WTC11 (cell line): ENCODE measurements around the gene SYT7. TPM values are rescaled to one million over a fixed set of nuclear protein-coding genes. Genes with fewer than 3 reads are reported as not detected.
"Not testable (repeated sequence)": the region's sequence is repeated elsewhere in the genome, so short reads cannot be mapped to it uniquely, and the experiment has no call there.

Experiments
- ATAC-seq: fragments of 200-7000 bp; cut with Tn5 transposase; 2 replicates; pipeline ENCODE4 v1.10.0; 2021; ENCODE audit warnings: mild to moderate bottlenecking, moderate library complexity
- CTCF ChIA-PET: fragments of 300-600 bp; sonication (Branson Sonifier 250); formaldehyde crosslinking; loops from one replicate; lab custom pipeline; 2021; ENCODE audit warnings: antibody characterized with exemption; lab: Charles Lee
- POLR2A ChIA-PET: fragments of 350-600 bp; sonication (Branson Sonifier 250); formaldehyde crosslinking; loops from one replicate; lab custom pipeline; 2021; ENCODE audit warnings: antibody characterized with exemption; lab: Charles Lee
- DNase-seq: peaks from one replicate; pipeline ENCODE4 v3.0.0; 2021; ENCODE audit warnings: low spot score
- H3K27ac Mint-ChIP-seq: 2 replicates; pipeline ENCODE4 v1.8.0; 2021; ENCODE audit warnings: mixed read lengths
- H3K27me3 Mint-ChIP-seq: 2 replicates; pipeline ENCODE4 v1.8.0; 2021; ENCODE audit warnings: low read depth, mild to moderate bottlenecking, moderate library complexity, mixed read lengths
- H3K36me3 Mint-ChIP-seq: 2 replicates; pipeline ENCODE4 v1.8.0; 2021; ENCODE audit warnings: mixed read lengths
- H3K4me1 Mint-ChIP-seq: 2 replicates; pipeline ENCODE4 v1.8.0; 2022; ENCODE audit warnings: mixed read lengths
- H3K4me3 Mint-ChIP-seq: 2 replicates; pipeline ENCODE4 v1.8.0; 2021; ENCODE audit warnings: mild to moderate bottlenecking, moderate library complexity, mixed read lengths
- H3K9me3 Mint-ChIP-seq: 2 replicates; pipeline ENCODE4 v1.8.0; 2021; ENCODE audit warnings: mixed read lengths
- HMGA2 ChIP-seq: fragments of 250-450 bp; sonication (Bioruptor Pico); IDR thresholded peaks from 2 replicates; pipeline ENCODE4 v1.4.0; 2021; ENCODE audit warnings: mild to moderate bottlenecking, moderate library complexity
- ZNF263 ChIP-seq: sonication (generic); formaldehyde crosslinking; IDR thresholded peaks from 2 replicates; pipeline ENCODE4 v1.8.1; 2022; ENCODE audit warnings: low read depth, mild to moderate bottlenecking, moderate library complexity, missing genetic modification reagents
- total RNA-seq: library from RNA; stranded (reverse); gene quantifications from 3 replicates; pipeline ENCODE4 v1.2.3, GENCODE V29; 2021
- TF ChIP-seq, protein P1 (sequence below): sonication (generic); formaldehyde crosslinking; IDR thresholded peaks from 2 replicates; pipeline ENCODE4 v1.8.1; 2023; ENCODE audit warnings: mild to moderate bottlenecking, missing genetic modification reagents, borderline replicate concordance
- TF ChIP-seq, protein P2 (sequence below): sonication (generic); formaldehyde crosslinking; IDR thresholded peaks from 2 replicates; pipeline ENCODE4 v1.8.1; 2022; ENCODE audit warnings: low read depth, mild to moderate bottlenecking, moderate library complexity, missing genetic modification reagents, borderline replicate concordance
- TF ChIP-seq, protein P3 (sequence below): fragments of 200-600 bp; IDR thresholded peaks from 2 replicates; pipeline ENCODE4 v1.8.0; 2022; ENCODE audit warnings: antibody characterized with exemption
- TF ChIP-seq, protein P4 (sequence below): sonication (generic); formaldehyde crosslinking; IDR thresholded peaks from 2 replicates; pipeline ENCODE4 v1.8.1; 2023; ENCODE audit warnings: mild to moderate bottlenecking, moderate library complexity, missing genetic modification reagents
- TF ChIP-seq, protein P5 (sequence below): sonication (generic); formaldehyde crosslinking; conservative IDR thresholded peaks from 2 replicates; pipeline ENCODE4 v1.8.1; 2023; ENCODE audit warnings: mild to moderate bottlenecking, low read depth, missing genetic modification reagents, moderate library complexity

Gene SYT7
- total RNA-seq, 1 experiment from 2014 or later = 12.5 TPM

DNA sequence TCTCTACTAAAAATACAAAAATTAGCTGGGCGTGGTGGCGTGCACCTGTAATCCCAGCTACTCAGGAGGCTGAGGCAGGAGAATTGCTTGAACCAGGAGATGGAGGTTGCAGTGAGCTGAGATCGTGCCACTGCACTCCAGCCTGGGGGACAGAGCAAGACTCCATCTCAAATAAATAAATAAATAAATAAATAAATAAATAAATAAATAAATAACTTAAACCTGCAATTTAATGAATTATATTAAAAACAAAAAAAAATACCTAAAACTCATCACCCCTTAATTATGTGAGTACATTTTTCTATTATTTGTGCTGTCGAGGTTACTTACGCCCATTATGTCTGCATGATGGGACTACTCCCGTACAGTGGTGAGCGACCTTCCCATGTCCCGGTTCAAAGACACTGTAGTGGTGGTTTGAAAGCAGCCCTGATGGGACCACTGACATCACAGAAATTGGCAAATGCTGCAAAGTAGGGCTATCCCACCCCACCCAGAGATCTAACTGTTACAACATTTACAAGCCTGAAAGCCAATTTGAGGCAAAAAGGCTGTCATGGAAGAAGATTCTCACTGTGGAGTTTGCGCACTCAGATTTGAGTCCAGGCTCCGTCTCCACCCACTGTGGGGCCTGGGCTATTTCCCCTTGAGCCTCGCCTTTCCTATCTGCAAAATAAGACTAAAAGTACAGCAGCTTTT lies 101.4 kb downstream of the SYT7 start:
- H3K4me3 Mint-ChIP-seq, H3K27ac Mint-ChIP-seq, ATAC-seq, H3K36me3 Mint-ChIP-seq, H3K27me3 Mint-ChIP-seq, H3K9me3 Mint-ChIP-seq, DNase-seq, POLR2A ChIA-PET: not testable (repeated sequence)
- peaks cover 32% of the 10 kb centered on the region for H3K4me1 Mint-ChIP-seq
- peak; percentile 75; the same call in 1 of the 2 replicates for TF ChIP-seq HMGA2 (CRISPR knock-in tag)
- CTCF ChIA-PET = interaction anchor here (0.8 to 5.9 kb wide), 15 partner anchors 10 to 254 kb away, joined by 3 to 149 read pairs (median 19); partner anchors contain the start of gene LRRC10B

DNA sequence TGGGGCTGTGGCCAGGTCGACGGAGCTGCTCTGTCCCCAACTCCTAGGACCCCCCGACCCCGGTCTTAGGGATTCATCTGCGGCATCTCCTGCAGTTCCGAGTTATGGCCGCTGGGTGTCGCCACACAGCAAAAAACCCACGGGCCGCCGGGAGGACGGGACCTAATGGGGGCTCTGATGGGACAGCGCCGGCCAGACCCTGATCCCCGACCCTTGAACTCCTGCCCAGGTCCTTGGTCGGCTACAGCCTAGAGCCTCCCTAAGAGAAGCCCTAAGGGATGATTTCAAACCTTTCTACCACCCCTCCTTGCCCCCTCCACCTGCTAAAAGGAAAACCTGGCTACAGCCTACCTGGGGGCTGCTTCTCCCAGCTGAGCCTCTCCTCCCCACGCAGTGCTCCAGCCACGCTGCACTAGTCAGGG lies 103.1 kb downstream of the SYT7 start:
- peak; percentile 43 for ATAC-seq
- Mint-ChIP-seq H3K36me3 (0 out of 2 replicates have a peak, but pooled peaks cover 7% of the 10 kb centered on the region), H3K4me1 (peaks cover 29% of the 10 kb centered on the region), H3K4me3 (no peak overlapping the region), H3K27me3 (peaks cover 3% of the 10 kb centered on the region; the same call in 1 of the 2 replicates), H3K27ac (no peak overlapping the region), H3K9me3 (no peaks in the 10 kb centered on the region)
- TF ChIP-seq, protein P1, sequence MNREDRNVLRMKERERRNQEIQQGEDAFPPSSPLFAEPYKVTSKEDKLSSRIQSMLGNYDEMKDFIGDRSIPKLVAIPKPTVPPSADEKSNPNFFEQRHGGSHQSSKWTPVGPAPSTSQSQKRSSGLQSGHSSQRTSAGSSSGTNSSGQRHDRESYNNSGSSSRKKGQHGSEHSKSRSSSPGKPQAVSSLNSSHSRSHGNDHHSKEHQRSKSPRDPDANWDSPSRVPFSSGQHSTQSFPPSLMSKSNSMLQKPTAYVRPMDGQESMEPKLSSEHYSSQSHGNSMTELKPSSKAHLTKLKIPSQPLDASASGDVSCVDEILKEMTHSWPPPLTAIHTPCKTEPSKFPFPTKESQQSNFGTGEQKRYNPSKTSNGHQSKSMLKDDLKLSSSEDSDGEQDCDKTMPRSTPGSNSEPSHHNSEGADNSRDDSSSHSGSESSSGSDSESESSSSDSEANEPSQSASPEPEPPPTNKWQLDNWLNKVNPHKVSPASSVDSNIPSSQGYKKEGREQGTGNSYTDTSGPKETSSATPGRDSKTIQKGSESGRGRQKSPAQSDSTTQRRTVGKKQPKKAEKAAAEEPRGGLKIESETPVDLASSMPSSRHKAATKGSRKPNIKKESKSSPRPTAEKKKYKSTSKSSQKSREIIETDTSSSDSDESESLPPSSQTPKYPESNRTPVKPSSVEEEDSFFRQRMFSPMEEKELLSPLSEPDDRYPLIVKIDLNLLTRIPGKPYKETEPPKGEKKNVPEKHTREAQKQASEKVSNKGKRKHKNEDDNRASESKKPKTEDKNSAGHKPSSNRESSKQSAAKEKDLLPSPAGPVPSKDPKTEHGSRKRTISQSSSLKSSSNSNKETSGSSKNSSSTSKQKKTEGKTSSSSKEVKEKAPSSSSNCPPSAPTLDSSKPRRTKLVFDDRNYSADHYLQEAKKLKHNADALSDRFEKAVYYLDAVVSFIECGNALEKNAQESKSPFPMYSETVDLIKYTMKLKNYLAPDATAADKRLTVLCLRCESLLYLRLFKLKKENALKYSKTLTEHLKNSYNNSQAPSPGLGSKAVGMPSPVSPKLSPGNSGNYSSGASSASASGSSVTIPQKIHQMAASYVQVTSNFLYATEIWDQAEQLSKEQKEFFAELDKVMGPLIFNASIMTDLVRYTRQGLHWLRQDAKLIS (CRISPR knock-in tag) = no peak
- TF ChIP-seq, protein P2, sequence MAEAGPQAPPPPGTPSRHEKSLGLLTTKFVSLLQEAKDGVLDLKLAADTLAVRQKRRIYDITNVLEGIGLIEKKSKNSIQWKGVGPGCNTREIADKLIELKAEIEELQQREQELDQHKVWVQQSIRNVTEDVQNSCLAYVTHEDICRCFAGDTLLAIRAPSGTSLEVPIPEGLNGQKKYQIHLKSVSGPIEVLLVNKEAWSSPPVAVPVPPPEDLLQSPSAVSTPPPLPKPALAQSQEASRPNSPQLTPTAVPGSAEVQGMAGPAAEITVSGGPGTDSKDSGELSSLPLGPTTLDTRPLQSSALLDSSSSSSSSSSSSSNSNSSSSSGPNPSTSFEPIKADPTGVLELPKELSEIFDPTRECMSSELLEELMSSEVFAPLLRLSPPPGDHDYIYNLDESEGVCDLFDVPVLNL (CRISPR knock-in tag) = no peak
- TF ChIP-seq, protein P3, sequence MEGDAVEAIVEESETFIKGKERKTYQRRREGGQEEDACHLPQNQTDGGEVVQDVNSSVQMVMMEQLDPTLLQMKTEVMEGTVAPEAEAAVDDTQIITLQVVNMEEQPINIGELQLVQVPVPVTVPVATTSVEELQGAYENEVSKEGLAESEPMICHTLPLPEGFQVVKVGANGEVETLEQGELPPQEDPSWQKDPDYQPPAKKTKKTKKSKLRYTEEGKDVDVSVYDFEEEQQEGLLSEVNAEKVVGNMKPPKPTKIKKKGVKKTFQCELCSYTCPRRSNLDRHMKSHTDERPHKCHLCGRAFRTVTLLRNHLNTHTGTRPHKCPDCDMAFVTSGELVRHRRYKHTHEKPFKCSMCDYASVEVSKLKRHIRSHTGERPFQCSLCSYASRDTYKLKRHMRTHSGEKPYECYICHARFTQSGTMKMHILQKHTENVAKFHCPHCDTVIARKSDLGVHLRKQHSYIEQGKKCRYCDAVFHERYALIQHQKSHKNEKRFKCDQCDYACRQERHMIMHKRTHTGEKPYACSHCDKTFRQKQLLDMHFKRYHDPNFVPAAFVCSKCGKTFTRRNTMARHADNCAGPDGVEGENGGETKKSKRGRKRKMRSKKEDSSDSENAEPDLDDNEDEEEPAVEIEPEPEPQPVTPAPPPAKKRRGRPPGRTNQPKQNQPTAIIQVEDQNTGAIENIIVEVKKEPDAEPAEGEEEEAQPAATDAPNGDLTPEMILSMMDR = peak; percentile 95
- TF ChIP-seq, protein P4, sequence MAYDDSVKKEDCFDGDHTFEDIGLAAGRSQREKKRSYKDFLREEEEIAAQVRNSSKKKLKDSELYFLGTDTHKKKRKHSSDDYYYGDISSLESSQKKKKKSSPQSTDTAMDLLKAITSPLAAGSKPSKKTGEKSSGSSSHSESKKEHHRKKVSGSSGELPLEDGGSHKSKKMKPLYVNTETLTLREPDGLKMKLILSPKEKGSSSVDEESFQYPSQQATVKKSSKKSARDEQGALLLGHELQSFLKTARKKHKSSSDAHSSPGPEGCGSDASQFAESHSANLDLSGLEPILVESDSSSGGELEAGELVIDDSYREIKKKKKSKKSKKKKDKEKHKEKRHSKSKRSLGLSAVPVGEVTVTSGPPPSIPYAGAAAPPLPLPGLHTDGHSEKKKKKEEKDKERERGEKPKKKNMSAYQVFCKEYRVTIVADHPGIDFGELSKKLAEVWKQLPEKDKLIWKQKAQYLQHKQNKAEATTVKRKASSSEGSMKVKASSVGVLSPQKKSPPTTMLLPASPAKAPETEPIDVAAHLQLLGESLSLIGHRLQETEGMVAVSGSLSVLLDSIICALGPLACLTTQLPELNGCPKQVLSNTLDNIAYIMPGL (CRISPR knock-in tag) = peak; percentile 30; the same call in 1 of the 2 replicates
- peak; percentile 48; the same call in 1 of the 2 replicates for TF ChIP-seq ZNF263
- peak; percentile 86 for DNase-seq
- ChIA-PET CTCF (interaction anchor here (0.5 to 5.9 kb wide), 39 partner anchors 10 to 256 kb away, joined by 3 to 149 read pairs (median 5); partner anchors contain the start of gene LRRC10B), POLR2A (interaction anchor here (1.3 kb wide), 1 partner anchor 14 kb away, joined by 3 read pairs; no protein-coding TSS in a partner anchor)

DNA sequence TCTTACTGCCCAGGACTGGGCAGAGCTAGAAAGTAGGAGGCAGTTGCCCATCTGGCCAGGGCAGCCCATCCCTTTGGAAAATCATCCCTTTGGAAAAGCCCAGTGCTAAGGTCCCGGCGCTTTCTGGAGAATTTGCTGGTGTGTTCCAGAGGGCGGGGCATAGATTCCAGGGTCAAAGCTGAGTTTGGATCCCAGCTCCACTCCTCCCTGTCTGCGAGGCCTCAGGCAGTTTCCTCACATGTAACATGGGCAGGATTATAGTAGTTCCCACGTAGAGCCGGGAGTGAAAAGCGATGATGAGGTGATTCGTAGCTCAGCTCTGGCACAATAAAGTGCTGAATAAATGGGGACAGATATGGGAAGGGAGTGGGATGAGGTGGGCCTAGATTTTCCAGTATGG lies 103.8 kb downstream of the SYT7 start:
- H3K27me3 Mint-ChIP-seq = peaks cover 3% of the 10 kb centered on the region; the same call in 1 of the 2 replicates
- POLR2A ChIA-PET = interaction anchor here (1.3 to 1.7 kb wide), 2 partner anchors 13 to 40 kb away, joined by 3 to 4 read pairs; no protein-coding TSS in a partner anchor
- no peak for ATAC-seq

More for the DNA sequence above, 103.8 kb downstream of the SYT7 start:
- TF ChIP-seq, protein P5, sequence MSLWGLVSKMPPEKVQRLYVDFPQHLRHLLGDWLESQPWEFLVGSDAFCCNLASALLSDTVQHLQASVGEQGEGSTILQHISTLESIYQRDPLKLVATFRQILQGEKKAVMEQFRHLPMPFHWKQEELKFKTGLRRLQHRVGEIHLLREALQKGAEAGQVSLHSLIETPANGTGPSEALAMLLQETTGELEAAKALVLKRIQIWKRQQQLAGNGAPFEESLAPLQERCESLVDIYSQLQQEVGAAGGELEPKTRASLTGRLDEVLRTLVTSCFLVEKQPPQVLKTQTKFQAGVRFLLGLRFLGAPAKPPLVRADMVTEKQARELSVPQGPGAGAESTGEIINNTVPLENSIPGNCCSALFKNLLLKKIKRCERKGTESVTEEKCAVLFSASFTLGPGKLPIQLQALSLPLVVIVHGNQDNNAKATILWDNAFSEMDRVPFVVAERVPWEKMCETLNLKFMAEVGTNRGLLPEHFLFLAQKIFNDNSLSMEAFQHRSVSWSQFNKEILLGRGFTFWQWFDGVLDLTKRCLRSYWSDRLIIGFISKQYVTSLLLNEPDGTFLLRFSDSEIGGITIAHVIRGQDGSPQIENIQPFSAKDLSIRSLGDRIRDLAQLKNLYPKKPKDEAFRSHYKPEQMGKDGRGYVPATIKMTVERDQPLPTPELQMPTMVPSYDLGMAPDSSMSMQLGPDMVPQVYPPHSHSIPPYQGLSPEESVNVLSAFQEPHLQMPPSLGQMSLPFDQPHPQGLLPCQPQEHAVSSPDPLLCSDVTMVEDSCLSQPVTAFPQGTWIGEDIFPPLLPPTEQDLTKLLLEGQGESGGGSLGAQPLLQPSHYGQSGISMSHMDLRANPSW = no peak
- TF ChIP-seq, protein P4 (CRISPR knock-in tag) = 0 out of 2 replicates have a peak, but pooled peaks have one; percentile 28
- H3K4me3 Mint-ChIP-seq = no peak overlapping the region
- 0 out of 2 replicates have a peak, but pooled peaks cover 8% of the 10 kb centered on the region for H3K36me3 Mint-ChIP-seq
- CTCF ChIA-PET = interaction anchor here (0.6 to 5.9 kb wide), 36 partner anchors 10 to 256 kb away, joined by 3 to 149 read pairs (median 6); partner anchors contain the start of gene LRRC10B
- DNase-seq = no peak
- H3K27ac Mint-ChIP-seq = no peak overlapping the region
- peaks cover 26% of the 10 kb centered on the region for H3K4me1 Mint-ChIP-seq
- no peaks in the 10 kb centered on the region for H3K9me3 Mint-ChIP-seq
